GM21576 (cell line): Measurements from ENCODE around the gene TPTE.
"Not testable (repeated sequence)": the region's sequence is repeated elsewhere in the genome, so short reads cannot be mapped to it uniquely, and the experiment has no call there.

Experiments used
- ATAC-seq: cut with Tn5 transposase; IDR thresholded peaks from one replicate; pipeline ENCODE4 v1.9.1; 2021; ENCODE audit warnings: mild to moderate bottlenecking, moderate library complexity; ENCODE audit not compliant: unreplicated experiment

TPTE gene

DNA sequence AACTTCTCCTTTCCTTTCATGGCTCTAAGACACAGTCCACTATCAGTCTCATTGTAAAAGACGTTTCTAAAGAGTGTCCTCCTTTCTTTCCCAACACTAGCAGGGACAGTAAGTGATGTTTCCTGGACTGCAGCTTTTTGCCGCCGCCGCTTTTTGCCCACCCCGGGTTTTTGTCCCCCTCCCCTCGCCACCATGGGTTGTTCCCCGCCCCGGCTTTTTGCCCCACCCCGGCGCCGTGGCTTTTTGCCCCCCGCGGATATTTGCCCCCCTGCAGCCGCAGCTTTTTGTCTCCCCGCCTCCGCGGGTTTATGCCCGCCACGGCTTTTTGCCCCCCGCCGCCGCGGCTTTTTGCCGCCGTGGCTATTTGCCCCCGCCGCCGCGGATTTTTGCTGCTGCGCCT lies 95.2 kb downstream of the TPTE start:
- ATAC-seq, result no peak

GRCh38 chr21:10617133-10617752 lies 95.9 kb downstream of the TPTE start:
- ATAC-seq, result not testable (repeated sequence)

GRCh38 chr21:10627316-10627863 lies 106.0 kb downstream of the TPTE start:
- ATAC-seq, result no peak

DNA sequence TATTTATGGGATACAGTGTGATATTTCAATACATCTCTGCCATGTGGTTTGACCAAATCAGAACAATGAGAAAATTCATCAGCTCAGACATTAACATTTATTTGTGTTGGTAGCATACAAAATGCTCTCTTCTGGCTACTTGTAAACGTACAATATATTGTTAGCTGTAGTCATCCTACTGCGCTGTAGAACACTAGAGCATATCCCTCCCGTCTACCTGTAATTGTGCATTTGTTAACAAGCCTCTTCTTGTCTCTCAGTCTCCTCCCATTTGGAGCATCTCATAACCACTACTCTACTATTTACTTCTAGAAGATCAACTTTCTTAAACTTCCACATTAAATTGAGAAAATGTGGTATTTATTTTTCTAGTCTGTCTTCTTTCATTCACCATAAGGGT lies 107.9 kb downstream of the TPTE start:
- ATAC-seq, result not testable (repeated sequence)

- not testable (repeated sequence) for ATAC-seq
Observed at GRCh38 chr21:10630829-10631228, 109.4 kb downstream of the TPTE start.

GRCh38 chr21:10631316-10631715 lies 109.9 kb downstream of the TPTE start:
- not testable (repeated sequence) for ATAC-seq

- not testable (repeated sequence) for ATAC-seq
Observed at GRCh38 chr21:10638144-10638543, 116.8 kb downstream of the TPTE start.

GRCh38 chr21:10639123-10639522 lies 117.7 kb downstream of the TPTE start:
- no peak for ATAC-seq

DNA sequence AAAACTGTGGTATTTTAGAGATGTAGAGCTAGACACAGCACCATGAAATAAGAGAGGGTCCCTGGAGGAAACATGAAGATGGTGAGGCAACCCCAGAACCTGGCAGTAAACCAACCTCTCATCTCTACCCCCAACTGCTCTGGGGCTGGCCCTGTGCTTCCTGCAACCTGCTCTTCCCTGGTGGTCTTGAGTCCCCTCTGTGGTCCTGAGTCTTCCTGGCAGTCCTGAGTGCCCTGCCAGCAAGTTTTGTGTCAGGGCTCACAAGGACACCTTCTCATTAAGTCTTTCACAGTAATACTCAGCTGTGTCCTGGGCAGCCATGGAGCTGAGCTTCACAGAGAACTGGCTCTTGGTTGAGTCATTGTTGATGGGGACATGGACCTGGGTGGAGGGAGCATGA lies 118.4 kb downstream of the TPTE start:
- not testable (repeated sequence) for ATAC-seq

- ATAC-seq, result no peak
Observed at GRCh38 chr21:10640446-10640845, 119.1 kb downstream of the TPTE start.

DNA sequence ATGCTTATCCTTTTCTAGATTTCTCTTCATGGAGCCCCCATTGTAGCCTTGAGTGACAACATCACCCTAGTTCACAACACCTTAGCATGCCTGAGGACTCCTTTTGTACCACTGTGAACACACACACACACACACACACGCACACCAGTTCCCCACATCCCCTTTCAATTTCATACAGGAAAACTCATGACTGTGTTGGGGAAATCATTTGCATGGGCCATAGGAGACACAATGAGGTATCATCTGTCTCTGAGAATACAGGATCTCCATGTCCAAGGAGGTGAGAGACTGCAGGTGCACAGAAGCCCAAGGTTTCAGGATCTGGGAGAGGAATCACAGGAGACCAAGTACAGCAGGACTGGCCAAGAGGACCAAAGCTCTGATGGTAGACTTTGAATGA lies 119.7 kb downstream of the TPTE start:
- ATAC-seq, result no peak

DNA sequence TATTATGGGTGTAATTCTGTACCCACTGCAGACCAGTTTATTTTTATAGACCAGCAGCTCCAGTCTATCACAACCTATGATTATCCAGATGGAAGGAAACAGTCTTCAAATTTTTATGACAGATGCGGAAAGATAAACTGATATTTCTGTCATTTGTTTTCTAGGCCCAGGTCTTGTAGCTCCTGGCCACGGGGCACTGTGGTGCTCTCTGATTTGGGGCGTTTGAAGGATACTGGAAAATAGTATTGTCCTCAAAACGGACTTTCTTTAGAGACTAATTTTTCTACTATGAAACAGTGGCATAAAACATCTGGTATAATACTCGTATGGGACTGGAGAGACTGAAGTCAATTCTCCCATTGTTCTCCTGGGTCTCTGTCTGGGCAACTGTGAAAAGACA lies 124.3 kb downstream of the TPTE start:
- not testable (repeated sequence) for ATAC-seq

GRCh38 chr21:10649350-10650149 lies 128.2 kb downstream of the TPTE start:
- not testable (repeated sequence) for ATAC-seq

DNA sequence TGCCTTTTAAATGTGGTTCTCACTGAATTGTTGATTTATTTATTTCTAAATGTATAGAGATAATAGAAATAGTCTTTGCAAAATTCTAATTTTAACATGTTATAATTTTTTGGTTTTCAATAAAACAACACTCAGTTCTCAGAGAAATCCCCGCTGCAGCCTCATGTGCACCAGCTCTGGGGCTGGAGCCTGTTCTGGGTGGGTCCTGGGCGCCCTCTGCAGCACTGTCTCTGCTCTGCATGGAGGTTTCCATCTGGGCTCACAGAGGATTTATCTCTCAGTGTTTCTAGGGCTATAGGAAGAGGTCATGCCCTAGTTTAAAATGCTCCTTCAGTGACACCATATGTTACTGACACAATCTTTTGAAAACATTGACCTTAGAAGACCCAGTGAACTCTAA lies 128.9 kb downstream of the TPTE start:
- not testable (repeated sequence) for ATAC-seq
